H1 (cell line): ENCODE data around the gene MFAP3. TPM values are rescaled to one million over a fixed set of nuclear protein-coding genes. Genes with fewer than 3 reads are reported as not detected.
"Not testable (repeated sequence)": the region's sequence is repeated elsewhere in the genome, so short reads cannot be mapped to it uniquely, and the experiment has no call there.

Experiments
- CTCF ChIA-PET: fragments of 300-600 bp; sonication (Branson Sonifier 250); formaldehyde crosslinking; loops from one replicate; lab custom pipeline; 2021; ENCODE audit not compliant: partially characterized antibody; lab: Charles Lee
- POLR2A ChIA-PET: fragments of 300-600 bp; sonication (Branson Sonifier 250); formaldehyde crosslinking; loops from one replicate; lab custom pipeline; 2021; ENCODE audit warnings: inconsistent platforms; ENCODE audit not compliant: partially characterized antibody; lab: Charles Lee
- DNase-seq, 2 experiments: peaks; one replicate each; pipeline versions ENCODE4 v3.0.0 to v3.0.0-alpha.2; 2010 to 2022; ENCODE audit warnings: low spot score in 2 of 2, low read depth in 1 of 2, mixed read lengths in 1 of 2
- FAIRE-seq: peaks from 2 replicates; lab custom pipeline; 2011; peaks lifted over from hg19 to GRCh38; lab: Jason Lieb, UNC
- H2AFZ ChIP-seq: 2 replicates; pipeline ENCODE4 v1.8.1; 2012; ENCODE audit warnings: low read length, inconsistent platforms
- H2AK5ac ChIP-seq: 2 replicates; pipeline ENCODE4 v1.6.1; 2013; ENCODE audit warnings: low read depth, low read length
- H2BK120ac ChIP-seq: replicated peaks from 2 replicates; pipeline ENCODE3; 2013; ENCODE audit warnings: low read depth, low read length, inconsistent platforms
- H2BK12ac ChIP-seq: 2 replicates; pipeline ENCODE4 v1.6.1; 2013; ENCODE audit warnings: low read depth, low read length
- H2BK15ac ChIP-seq: 2 replicates; pipeline ENCODE4 v1.6.1; 2013; ENCODE audit warnings: low read length
- H2BK20ac ChIP-seq: 2 replicates; pipeline ENCODE4 v1.6.1; 2013; ENCODE audit warnings: low read length
- H2BK5ac ChIP-seq: 2 replicates; pipeline ENCODE4 v1.6.1; 2013; ENCODE audit warnings: low read depth, low read length
- H3K14ac ChIP-seq: 2 replicates; pipeline ENCODE4 v1.6.1; 2013; ENCODE audit warnings: inconsistent platforms; ENCODE audit not compliant: insufficient read length
- H3K18ac ChIP-seq: 2 replicates; pipeline ENCODE4 v1.6.1; 2013; ENCODE audit warnings: low read length; ENCODE audit errors: extremely low read depth
- H3K23ac ChIP-seq: 2 replicates; pipeline ENCODE4 v1.6.1; 2013; ENCODE audit warnings: inconsistent platforms; ENCODE audit not compliant: insufficient read length
- H3K23me2 ChIP-seq: 2 replicates; pipeline ENCODE4 v1.6.1; 2013; ENCODE audit warnings: low read depth, low read length
- H3K27ac ChIP-seq: 2 replicates; pipeline ENCODE4 v1.6.1; 2011; ENCODE audit warnings: low read depth, low read length, inconsistent platforms
- H3K27me3 ChIP-seq, 4 experiments: replicated peaks in 1 of 4; 1 replicate in 1 of 4; 2 replicates in 3 of 4; pipeline versions ENCODE4 v1.6.1 to v1.8.1; 2011 to 2013; ENCODE audit warnings: low read length in 3 of 4, mild to moderate bottlenecking in 3 of 4, inconsistent platforms in 2 of 4, mixed read lengths in 2 of 4, moderate library complexity in 1 of 4; ENCODE audit not compliant: control insufficient read depth in 3 of 4, insufficient read depth in 3 of 4; ENCODE audit errors: extremely low read depth in 1 of 4
- H3K36me3 ChIP-seq, 4 experiments: 2 replicates each; pipeline versions ENCODE4 v1.6.1 to v1.8.1; 2011 to 2013; ENCODE audit warnings: mild to moderate bottlenecking in 4 of 4, low read length in 3 of 4, moderate library complexity in 2 of 4, control low read depth in 1 of 4, inconsistent platforms in 1 of 4; ENCODE audit not compliant: insufficient read depth in 4 of 4, control insufficient read depth in 2 of 4
- H3K4ac ChIP-seq: replicated peaks from 2 replicates; pipeline ENCODE3; 2013; ENCODE audit warnings: low read length, low read depth, mixed read lengths, inconsistent platforms; ENCODE audit not compliant: insufficient read length
- H3K4me1 ChIP-seq, 4 experiments: replicated peaks in 1 of 4; 1 replicate in 1 of 4; 2 replicates in 3 of 4; pipeline versions ENCODE4 v1.6.1 to v1.8.1; 2011 to 2013; ENCODE audit warnings: low read length in 3 of 4, inconsistent platforms in 2 of 4, mixed read lengths in 1 of 4; ENCODE audit not compliant: insufficient read depth in 4 of 4, control insufficient read depth in 3 of 4
- H3K4me2 ChIP-seq, 2 experiments: 2 replicates each; pipeline versions ENCODE4 v1.6.1 to v1.8.1; 2011 to 2013; ENCODE audit warnings: low read depth in 2 of 2, low read length in 2 of 2, control low read depth in 1 of 2, inconsistent platforms in 1 of 2, mild to moderate bottlenecking in 1 of 2; ENCODE audit not compliant: insufficient read depth in 1 of 2
- H3K4me3 ChIP-seq, 4 experiments: fragments of 200-600, 300-600 bp in 1 of 4; sonication (generic), shearing (Covaris generic), sonication (Bioruptor Twin) in 1 of 4; 2 replicates each; pipeline versions ENCODE4 v1.5.1 to v1.8.1; 2011 to 2016; ENCODE audit warnings: low read length in 4 of 4, low read depth in 3 of 4, control low read depth in 2 of 4, inconsistent platforms in 2 of 4, mild to moderate bottlenecking in 2 of 4, mixed read lengths in 1 of 4, moderate library complexity in 1 of 4; ENCODE audit not compliant: insufficient read depth in 2 of 4; ENCODE audit errors: extremely low read depth in 1 of 4
- H3K56ac ChIP-seq: replicated peaks from 2 replicates; pipeline ENCODE3; 2013; ENCODE audit warnings: low read depth, mild to moderate bottlenecking, mixed read lengths, low read length, inconsistent platforms; ENCODE audit not compliant: insufficient read length
- H3K79me1 ChIP-seq: 2 replicates; pipeline ENCODE4 v1.6.1; 2013; ENCODE audit warnings: low read depth, low read length, control low read depth
- H3K79me2 ChIP-seq, 2 experiments: 2 replicates each; pipeline versions ENCODE4 v1.6.1 to v1.8.1; 2012 to 2013; ENCODE audit warnings: low read length in 2 of 2, mild to moderate bottlenecking in 2 of 2, inconsistent platforms in 1 of 2; ENCODE audit not compliant: insufficient read depth in 2 of 2, control insufficient read depth in 1 of 2
- H3K9ac ChIP-seq, 4 experiments: replicated peaks in 1 of 4; 1 replicate in 1 of 4; 2 replicates in 3 of 4; pipeline versions ENCODE4 v1.6.1 to v1.8.1; 2011 to 2013; ENCODE audit warnings: low read depth in 3 of 4, low read length in 3 of 4, control low read depth in 2 of 4, mild to moderate bottlenecking in 2 of 4, moderate library complexity in 2 of 4, inconsistent platforms in 1 of 4; ENCODE audit errors: extremely low read depth in 1 of 4
- H3K9me3 ChIP-seq, 2 experiments: 2 replicates each; pipeline versions ENCODE4 v1.6.1 to v1.8.1; 2012 to 2013; ENCODE audit warnings: mild to moderate bottlenecking in 2 of 2, moderate library complexity in 2 of 2, control low read depth in 1 of 2, inconsistent platforms in 1 of 2, low read depth in 1 of 2, low read length in 1 of 2, mixed read lengths in 1 of 2; ENCODE audit not compliant: insufficient read depth in 2 of 2
- H4K20me1 ChIP-seq, 2 experiments: replicated peaks in 1 of 2; 2 replicates each; pipeline versions ENCODE3 to v1.8.1; 2011 to 2013; ENCODE audit warnings: inconsistent platforms in 2 of 2, low read length in 2 of 2, mild to moderate bottlenecking in 1 of 2; ENCODE audit not compliant: insufficient read depth in 2 of 2, control insufficient read depth in 1 of 2
- H4K5ac ChIP-seq: 2 replicates; pipeline ENCODE4 v1.6.1; 2013; ENCODE audit warnings: low read length, low read depth, mixed read lengths, inconsistent platforms; ENCODE audit not compliant: insufficient read length
- H4K8ac ChIP-seq: 2 replicates; pipeline ENCODE4 v1.8.0; 2013; ENCODE audit warnings: mild to moderate bottlenecking, moderate library complexity, low read length, inconsistent platforms; ENCODE audit not compliant: insufficient read depth; ENCODE audit errors: extremely low read depth
- H4K91ac ChIP-seq: replicated peaks from 2 replicates; pipeline ENCODE3; 2013; ENCODE audit warnings: low read length, mixed read lengths, inconsistent platforms; ENCODE audit not compliant: insufficient read length
- WGBS, 2 experiments: shearing (Covaris generic) in 1 of 2; methylation state at CpG; one replicate each; pipeline versions ENCODE4 v1.1.6 to v1.1.7; 2013 to 2015; ENCODE audit warnings: low lambda C conversion rate in 2 of 2, mixed read lengths in 2 of 2, inconsistent platforms in 1 of 2, low coverage in 1 of 2, missing lambda C conversion rate in 1 of 2; ENCODE audit not compliant: insufficient replicate concordance in 2 of 2, insufficient coverage in 1 of 2, insufficient read length in 1 of 2; ENCODE audit errors: extremely low coverage in 1 of 2, missing lambda C conversion rate in 1 of 2; 5-methylcytosine and 5-hydroxymethylcytosine counted together
- polyA plus RNA-seq, 7 experiments: library from polyadenylated mRNA; depleted of rRNA in 3 of 7; stranded (reverse) in 5 of 7; unstranded in 2 of 7; fragments of >200 nt in 5 of 7; fragments of 200-250 nt in 2 of 7; gene quantifications; 1 replicate in 5 of 7; 2 replicates in 1 of 7; 4 replicates in 1 of 7; pipeline versions ENCODE4 v1.2.1 to v1.2.3, GENCODE V29; 2011 to 2013; ENCODE audit warnings: missing spikeins in 2 of 7, mixed read lengths in 2 of 7
- total RNA-seq: library from RNA; stranded (reverse); fragmentation: NEBNext Ultra II Directional; extraction: Animal tissue kit (Norgen Biotek cat#: 25700); gene quantifications from 2 replicates; pipeline ENCODE4 v1.2.1, GENCODE V29; 2021

MFAP3 gene
- total and polyA plus RNA-seq, 2 of the 8 experiments (the other 6 are each of a cell fraction or from before 2014, with no cell fraction given): 13.7 to 27.0 TPM

DNA sequence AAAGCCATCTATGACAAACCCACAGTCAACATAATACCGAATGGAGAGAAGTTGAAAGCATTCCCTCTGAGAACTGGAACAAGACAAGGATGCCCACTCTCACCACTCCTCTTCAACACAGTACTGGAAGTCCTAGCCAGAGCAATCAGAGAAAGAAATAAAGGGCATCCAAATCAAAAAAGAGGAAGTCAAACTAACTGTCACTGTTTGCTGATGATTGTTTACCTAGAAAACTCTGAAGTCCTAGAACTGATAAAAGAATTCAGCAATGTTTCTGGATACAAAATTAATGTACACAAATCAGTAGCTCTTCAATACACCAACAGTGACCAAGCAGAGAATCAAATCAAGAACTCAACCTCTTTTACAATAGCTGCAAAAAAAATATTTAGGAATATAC lies 19.8 kb upstream of the MFAP3 start:
- CTCF ChIA-PET: not testable (repeated sequence)

More for the DNA sequence above, 19.8 kb upstream of the MFAP3 start:
- FAIRE-seq, H3K79me1 ChIP-seq, H3K27ac ChIP-seq, H3K23ac ChIP-seq, H4K8ac ChIP-seq, H3K18ac ChIP-seq, H3K14ac ChIP-seq, H3K4me2 ChIP-seq, H3K4me3 ChIP-seq, H2BK20ac ChIP-seq, H3K4ac ChIP-seq, H2BK12ac ChIP-seq, H2AK5ac ChIP-seq, H3K27me3 ChIP-seq, H3K4me1 ChIP-seq, H4K5ac ChIP-seq, H3K36me3 ChIP-seq, H2AFZ ChIP-seq, H3K9ac ChIP-seq, H3K56ac ChIP-seq, H3K9me3 ChIP-seq, H4K91ac ChIP-seq, H2BK15ac ChIP-seq, H3K79me2 ChIP-seq, H3K23me2 ChIP-seq, H4K20me1 ChIP-seq, POLR2A ChIA-PET, H2BK5ac ChIP-seq, H2BK120ac ChIP-seq, DNase-seq: not testable (repeated sequence)
- 88% methylated on average over 1 of the region's 1 CpG; no CpG with 5 or more reads in 1 of the 2 experiments for WGBS, 2 experiments
